GM12801 (cell line): ENCODE measurements around the gene LAMA5.

ENCODE experiments used
- CTCF ChIP-seq: IDR thresholded peaks from one replicate; pipeline ENCODE4 v1.5.1; 2011; ENCODE audit warnings: control low read depth; ENCODE audit not compliant: insufficient read length; ENCODE audit errors: extremely low read depth

The LAMA5 gene

DNA sequence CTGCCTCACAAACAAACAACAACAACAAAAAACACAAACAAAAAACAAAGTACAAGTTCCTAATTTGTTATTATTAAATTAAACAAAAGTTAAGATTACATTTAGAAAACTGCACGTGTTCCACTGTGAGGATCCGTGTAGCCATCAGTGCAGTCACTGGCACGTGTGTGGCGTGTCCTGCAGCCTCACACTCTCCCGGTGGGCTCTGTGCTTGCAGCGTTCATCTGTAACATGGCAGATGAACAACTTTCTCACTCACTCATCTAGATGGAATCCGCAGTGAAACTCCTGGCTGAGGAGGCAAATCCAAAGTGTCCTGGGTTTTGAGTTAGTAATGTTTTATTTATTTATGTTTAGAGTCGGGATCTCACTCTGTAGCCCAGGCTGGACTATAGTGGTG lies 77.2 kb downstream of the LAMA5 start:
- no peak for TF ChIP-seq CTCF

- TF ChIP-seq CTCF, result no peak
Observed at GRCh38 chr20:62289131-62289530, 78.0 kb downstream of the LAMA5 start.

GRCh38 chr20:62288535-62289105 lies 78.5 kb downstream of the LAMA5 start:
- TF ChIP-seq CTCF, result no peak

GRCh38 chr20:62287759-62288534 lies 79.2 kb downstream of the LAMA5 start:
- no peak for TF ChIP-seq CTCF

DNA sequence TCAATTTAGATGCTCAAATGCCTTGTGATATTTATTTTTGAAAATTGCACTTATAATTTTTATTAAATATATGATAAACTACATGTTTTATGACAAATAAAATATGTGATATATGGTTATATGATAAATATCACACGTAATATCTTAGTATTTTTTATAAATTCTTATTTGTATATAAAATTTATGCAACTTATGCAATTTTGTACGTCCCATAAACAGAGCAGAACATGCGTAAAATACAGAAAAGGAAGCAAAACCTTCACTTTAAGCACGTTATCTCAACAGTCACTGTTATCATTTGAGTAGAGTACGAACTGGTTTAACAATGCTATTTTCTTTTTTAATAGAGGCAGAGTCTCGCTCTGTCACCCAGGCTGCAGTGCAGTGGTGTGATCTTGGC lies 80.0 kb downstream of the LAMA5 start:
- TF ChIP-seq CTCF, result no peak

GRCh38 chr20:62286493-62287064 lies 80.5 kb downstream of the LAMA5 start:
- no peak for TF ChIP-seq CTCF

- no peak for TF ChIP-seq CTCF
Observed at GRCh38 chr20:62285722-62286121, 81.4 kb downstream of the LAMA5 start.
